ENCODE data around the gene C19orf25.

DNA sequence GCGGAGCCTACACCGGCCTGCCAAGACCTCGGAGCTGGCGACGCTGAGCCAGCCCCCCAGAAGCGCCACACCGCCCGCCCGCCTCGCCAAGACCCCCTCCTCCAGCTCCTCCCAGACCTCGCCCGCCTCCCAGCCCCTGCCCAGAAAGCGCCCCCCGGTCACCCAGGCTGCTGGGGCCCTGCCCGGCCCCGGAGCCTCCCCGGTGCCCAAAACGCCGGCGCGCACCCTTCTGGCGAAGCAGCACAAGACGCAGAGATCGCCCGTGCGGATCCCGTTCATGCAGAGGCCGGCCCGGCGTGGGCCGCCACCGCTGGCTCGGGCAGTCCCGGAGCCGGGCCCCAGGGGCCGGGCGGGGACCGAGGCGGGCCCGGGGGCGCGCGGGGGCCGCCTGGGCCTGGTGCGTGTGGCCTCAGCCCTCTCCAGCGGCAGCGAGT lies 10.2 kb downstream of the C19orf25 start:
- TF ChIP-seq, protein P1, sequence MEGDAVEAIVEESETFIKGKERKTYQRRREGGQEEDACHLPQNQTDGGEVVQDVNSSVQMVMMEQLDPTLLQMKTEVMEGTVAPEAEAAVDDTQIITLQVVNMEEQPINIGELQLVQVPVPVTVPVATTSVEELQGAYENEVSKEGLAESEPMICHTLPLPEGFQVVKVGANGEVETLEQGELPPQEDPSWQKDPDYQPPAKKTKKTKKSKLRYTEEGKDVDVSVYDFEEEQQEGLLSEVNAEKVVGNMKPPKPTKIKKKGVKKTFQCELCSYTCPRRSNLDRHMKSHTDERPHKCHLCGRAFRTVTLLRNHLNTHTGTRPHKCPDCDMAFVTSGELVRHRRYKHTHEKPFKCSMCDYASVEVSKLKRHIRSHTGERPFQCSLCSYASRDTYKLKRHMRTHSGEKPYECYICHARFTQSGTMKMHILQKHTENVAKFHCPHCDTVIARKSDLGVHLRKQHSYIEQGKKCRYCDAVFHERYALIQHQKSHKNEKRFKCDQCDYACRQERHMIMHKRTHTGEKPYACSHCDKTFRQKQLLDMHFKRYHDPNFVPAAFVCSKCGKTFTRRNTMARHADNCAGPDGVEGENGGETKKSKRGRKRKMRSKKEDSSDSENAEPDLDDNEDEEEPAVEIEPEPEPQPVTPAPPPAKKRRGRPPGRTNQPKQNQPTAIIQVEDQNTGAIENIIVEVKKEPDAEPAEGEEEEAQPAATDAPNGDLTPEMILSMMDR (IDR thresholded peaks at IDR 0.05): no peak
- TF ChIP-seq POLR2A (IDR thresholded peaks at IDR 0.05): no peak

All from heart left ventricle (tissue), 13 donors.